Liver (tissue), 3 donors: ENCODE measurements around the gene ALDH3A1.

Experiments used
- GABPA ChIP-seq, 2 donors: IDR thresholded peaks in 1 of 2; conservative IDR thresholded peaks in 1 of 2; 2 replicates each; pipeline ENCODE4 v1.6.1; 2016; ENCODE audit warnings: antibody characterized with exemption in 2 of 2, mild to moderate bottlenecking in 1 of 2, moderate library complexity in 1 of 2
- RAD21 ChIP-seq, 2 donors: IDR thresholded peaks; 2 replicates each; pipeline ENCODE4 v1.6.1; 2016; ENCODE audit warnings: antibody characterized with exemption in 2 of 2, mild to moderate bottlenecking in 2 of 2
- REST ChIP-seq: IDR thresholded peaks from 2 replicates; pipeline ENCODE4 v1.6.1; 2016; ENCODE audit warnings: antibody characterized with exemption, mild to moderate bottlenecking
- RXRA ChIP-seq, 2 donors: IDR thresholded peaks; 2 replicates each; pipeline ENCODE4 v1.6.1; 2017 to 2018; ENCODE audit warnings: antibody characterized with exemption in 2 of 2, mild to moderate bottlenecking in 1 of 2
- SP1 ChIP-seq: IDR thresholded peaks from 2 replicates; pipeline ENCODE4 v1.6.1; 2018; ENCODE audit warnings: antibody characterized with exemption, mild to moderate bottlenecking
- YY1 ChIP-seq: IDR thresholded peaks from 2 replicates; pipeline ENCODE4 v1.6.1; 2016; ENCODE audit warnings: antibody characterized with exemption, mild to moderate bottlenecking
- TF ChIP-seq, protein P1 (sequence below): fragments of 150-350 bp; IDR thresholded peaks from 2 replicates; pipeline ENCODE4 v1.5.1; 2017; ENCODE audit warnings: improper control_type of control experiment, low read depth, low read length; ENCODE audit not compliant: missing input control
- donor health status: healthy.
- donor health status: healthy.

GRCh38 chr17:19791918-19792550, 43.9 kb upstream of the ALDH3A1 start:
- TF ChIP-seq, protein P1, sequence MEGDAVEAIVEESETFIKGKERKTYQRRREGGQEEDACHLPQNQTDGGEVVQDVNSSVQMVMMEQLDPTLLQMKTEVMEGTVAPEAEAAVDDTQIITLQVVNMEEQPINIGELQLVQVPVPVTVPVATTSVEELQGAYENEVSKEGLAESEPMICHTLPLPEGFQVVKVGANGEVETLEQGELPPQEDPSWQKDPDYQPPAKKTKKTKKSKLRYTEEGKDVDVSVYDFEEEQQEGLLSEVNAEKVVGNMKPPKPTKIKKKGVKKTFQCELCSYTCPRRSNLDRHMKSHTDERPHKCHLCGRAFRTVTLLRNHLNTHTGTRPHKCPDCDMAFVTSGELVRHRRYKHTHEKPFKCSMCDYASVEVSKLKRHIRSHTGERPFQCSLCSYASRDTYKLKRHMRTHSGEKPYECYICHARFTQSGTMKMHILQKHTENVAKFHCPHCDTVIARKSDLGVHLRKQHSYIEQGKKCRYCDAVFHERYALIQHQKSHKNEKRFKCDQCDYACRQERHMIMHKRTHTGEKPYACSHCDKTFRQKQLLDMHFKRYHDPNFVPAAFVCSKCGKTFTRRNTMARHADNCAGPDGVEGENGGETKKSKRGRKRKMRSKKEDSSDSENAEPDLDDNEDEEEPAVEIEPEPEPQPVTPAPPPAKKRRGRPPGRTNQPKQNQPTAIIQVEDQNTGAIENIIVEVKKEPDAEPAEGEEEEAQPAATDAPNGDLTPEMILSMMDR: no peak
- no peak for TF ChIP-seq GABPA (IDR thresholded peaks at IDR 0.05 in 1 of 2, conservative IDR thresholded peaks at IDR 0.05 in 1 of 2)
- TF ChIP-seq RAD21 (IDR thresholded peaks at IDR 0.05): no peak
- TF ChIP-seq RXRA (IDR thresholded peaks at IDR 0.05): no peak
- TF ChIP-seq YY1: no peak
- no peak for TF ChIP-seq SP1
- no peak for TF ChIP-seq REST
